Liver (tissue), 9 donors: ENCODE data around the gene SCN8A. TPM values are rescaled to one million over a fixed set of nuclear protein-coding genes. Genes with fewer than 3 reads are reported as not detected.

ENCODE experiments used
- DNase-seq: peaks from one replicate; pipeline ENCODE4 v3.0.0-alpha.2; 2017; ENCODE audit warnings: low spot score
- H3K27ac ChIP-seq, 2 donors: one replicate each; pipeline ENCODE4 v1.7.0; 2013; ENCODE audit warnings: inconsistent platforms in 2 of 2, low read length in 2 of 2, control low read depth in 1 of 2, low read depth in 1 of 2, mild to moderate bottlenecking in 1 of 2
- H3K27me3 ChIP-seq, 4 donors: one replicate each; pipeline versions ENCODE4 v1.6.1 to v1.7.0; 2013; ENCODE audit warnings: low read length in 3 of 4, inconsistent platforms in 1 of 4, mild to moderate bottlenecking in 1 of 4, moderate library complexity in 1 of 4; ENCODE audit not compliant: control insufficient read depth in 4 of 4, insufficient read depth in 4 of 4
- H3K36me3 ChIP-seq, 4 donors: one replicate each; pipeline versions ENCODE4 v1.6.1 to v1.7.0; 2013; ENCODE audit warnings: low read length in 3 of 4, mild to moderate bottlenecking in 3 of 4, low read depth in 1 of 4, moderate library complexity in 1 of 4; ENCODE audit not compliant: control insufficient read depth in 4 of 4, insufficient read depth in 3 of 4
- H3K4me1 ChIP-seq, 4 donors: one replicate each; pipeline versions ENCODE4 v1.6.1 to v1.7.0; 2013; ENCODE audit warnings: low read length in 3 of 4, mild to moderate bottlenecking in 3 of 4, moderate library complexity in 1 of 4; ENCODE audit not compliant: control insufficient read depth in 4 of 4, insufficient read depth in 4 of 4
- H3K4me3 ChIP-seq, 3 donors: one replicate each; pipeline versions ENCODE4 v1.6.1 to v1.7.0; 2013; ENCODE audit warnings: low read length in 3 of 3, control low read depth in 1 of 3, low read depth in 1 of 3, mild to moderate bottlenecking in 1 of 3
- H3K9ac ChIP-seq, 2 donors: one replicate each; pipeline ENCODE4 v1.7.0; 2013; ENCODE audit warnings: low read length in 2 of 2, mild to moderate bottlenecking in 2 of 2, moderate library complexity in 2 of 2, control low read depth in 1 of 2, low read depth in 1 of 2
- H3K9me3 ChIP-seq, 4 donors: one replicate each; pipeline versions ENCODE4 v1.6.1 to v1.7.0; 2013; ENCODE audit warnings: low read length in 3 of 4; ENCODE audit not compliant: control insufficient read depth in 4 of 4
- EGR1 ChIP-seq, 2 donors: IDR thresholded peaks; 2 replicates each; pipeline ENCODE4 v1.6.1; 2016 to 2018; ENCODE audit warnings: antibody characterized with exemption in 2 of 2, low read depth in 2 of 2
- FOXA1 ChIP-seq: IDR thresholded peaks from 2 replicates; pipeline ENCODE4 v1.6.1; 2016; ENCODE audit warnings: antibody characterized with exemption
- FOXA2 ChIP-seq: IDR thresholded peaks from 2 replicates; pipeline ENCODE4 v1.6.1; 2016; ENCODE audit warnings: antibody characterized with exemption
- HNF4A ChIP-seq, 2 donors: conservative IDR thresholded peaks; 2 replicates each; pipeline ENCODE4 v1.6.1; 2016; ENCODE audit warnings: antibody characterized with exemption in 2 of 2, mild to moderate bottlenecking in 2 of 2
- HNF4G ChIP-seq: IDR thresholded peaks from 2 replicates; pipeline ENCODE4 v1.6.1; 2016; ENCODE audit warnings: antibody characterized with exemption
- JUND ChIP-seq, 2 donors: IDR thresholded peaks; 2 replicates each; pipeline ENCODE4 v1.6.1; 2016; ENCODE audit warnings: antibody characterized with exemption in 2 of 2
- NR2F2 ChIP-seq: IDR thresholded peaks from 2 replicates; pipeline ENCODE4 v1.6.1; 2016; ENCODE audit warnings: antibody characterized with exemption
- RAD21 ChIP-seq, 2 donors: IDR thresholded peaks; 2 replicates each; pipeline ENCODE4 v1.6.1; 2016; ENCODE audit warnings: antibody characterized with exemption in 2 of 2, mild to moderate bottlenecking in 2 of 2
- REST ChIP-seq: IDR thresholded peaks from 2 replicates; pipeline ENCODE4 v1.6.1; 2016; ENCODE audit warnings: antibody characterized with exemption, mild to moderate bottlenecking
- RXRA ChIP-seq, 2 donors: IDR thresholded peaks; 2 replicates each; pipeline ENCODE4 v1.6.1; 2017 to 2018; ENCODE audit warnings: antibody characterized with exemption in 2 of 2, mild to moderate bottlenecking in 1 of 2
- SP1 ChIP-seq: IDR thresholded peaks from 2 replicates; pipeline ENCODE4 v1.6.1; 2018; ENCODE audit warnings: antibody characterized with exemption, mild to moderate bottlenecking
- TAF1 ChIP-seq: conservative IDR thresholded peaks from 2 replicates; pipeline ENCODE4 v1.6.1; 2016; ENCODE audit warnings: antibody characterized with exemption, mild to moderate bottlenecking
- YY1 ChIP-seq: IDR thresholded peaks from 2 replicates; pipeline ENCODE4 v1.6.1; 2016; ENCODE audit warnings: antibody characterized with exemption, mild to moderate bottlenecking
- WGBS: extraction: QIAGEN DNeasy Blood & Tissue Kit; methylation state at CpG from one replicate; pipeline ENCODE4 v1.1.7; 2013; 5-methylcytosine and 5-hydroxymethylcytosine counted together
- polyA plus RNA-seq, 2 donors: library from polyadenylated mRNA; stranded (reverse) in 1 of 2; unstranded in 1 of 2; fragments of 200-250 nt in 1 of 2; fragments of >200 nt in 1 of 2; fragmentation: Nextera tagmentation in 1 of 2; extraction: Ambion mirVana in 1 of 2; gene quantifications; one replicate each; pipeline versions ENCODE4 v1.2.1 to v1.2.3, GENCODE V29; 2013 to 2015
- total RNA-seq, 2 donors: library from RNA; depleted of rRNA; stranded (reverse); fragments of >200 nt; gene quantifications; one replicate each; pipeline ENCODE4 v1.2.3, GENCODE V29; 2014
- TF ChIP-seq, protein P1 (sequence below): fragments of 150-350 bp; IDR thresholded peaks from 2 replicates; pipeline ENCODE4 v1.5.1; 2017; ENCODE audit warnings: improper control_type of control experiment, low read depth, low read length; ENCODE audit not compliant: missing input control
- TF ChIP-seq, protein P2 (sequence below): IDR thresholded peaks from 2 replicates; pipeline ENCODE4 v1.6.1; 2016; ENCODE audit warnings: antibody characterized with exemption
- TF ChIP-seq, protein P3 (sequence below): IDR thresholded peaks from 2 replicates; pipeline ENCODE4 v1.6.1; 2016; ENCODE audit warnings: antibody characterized with exemption
- TF ChIP-seq, protein P4 (sequence below): IDR thresholded peaks from 2 replicates; pipeline ENCODE4 v1.6.1; 2016; ENCODE audit warnings: antibody characterized with exemption
- donor health status: healthy.
- donor health status: healthy.
- donor health status: healthy.
- donor health status: healthy.
- donor health status: healthy.

Gene SCN8A
- total and polyA plus RNA-seq, 4 donors = 0.84 to 12.7 (median 3.8) TPM

- peak overlapping the region; percentile 24 to 77 (median 31) for H3K4me3 ChIP-seq
- DNase-seq = no peak
- H3K9ac ChIP-seq = peak overlapping the region in 1 of 2 donors; percentile 1
- no peaks in the 10 kb centered on the region for H3K36me3 ChIP-seq
- no peak for TF ChIP-seq SP1
- no peak for TF ChIP-seq FOXA1
- TF ChIP-seq HNF4A (conservative IDR thresholded peaks at IDR 0.05) = peak in 1 of 2 donors; percentile 2
- TF ChIP-seq, protein P1, sequence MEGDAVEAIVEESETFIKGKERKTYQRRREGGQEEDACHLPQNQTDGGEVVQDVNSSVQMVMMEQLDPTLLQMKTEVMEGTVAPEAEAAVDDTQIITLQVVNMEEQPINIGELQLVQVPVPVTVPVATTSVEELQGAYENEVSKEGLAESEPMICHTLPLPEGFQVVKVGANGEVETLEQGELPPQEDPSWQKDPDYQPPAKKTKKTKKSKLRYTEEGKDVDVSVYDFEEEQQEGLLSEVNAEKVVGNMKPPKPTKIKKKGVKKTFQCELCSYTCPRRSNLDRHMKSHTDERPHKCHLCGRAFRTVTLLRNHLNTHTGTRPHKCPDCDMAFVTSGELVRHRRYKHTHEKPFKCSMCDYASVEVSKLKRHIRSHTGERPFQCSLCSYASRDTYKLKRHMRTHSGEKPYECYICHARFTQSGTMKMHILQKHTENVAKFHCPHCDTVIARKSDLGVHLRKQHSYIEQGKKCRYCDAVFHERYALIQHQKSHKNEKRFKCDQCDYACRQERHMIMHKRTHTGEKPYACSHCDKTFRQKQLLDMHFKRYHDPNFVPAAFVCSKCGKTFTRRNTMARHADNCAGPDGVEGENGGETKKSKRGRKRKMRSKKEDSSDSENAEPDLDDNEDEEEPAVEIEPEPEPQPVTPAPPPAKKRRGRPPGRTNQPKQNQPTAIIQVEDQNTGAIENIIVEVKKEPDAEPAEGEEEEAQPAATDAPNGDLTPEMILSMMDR = no peak
- TF ChIP-seq FOXA2 = peak; percentile 70
- no peak for TF ChIP-seq HNF4G
- TF ChIP-seq RXRA (IDR thresholded peaks at IDR 0.05) = peak; percentile 79 to 83
- TF ChIP-seq, protein P2, sequence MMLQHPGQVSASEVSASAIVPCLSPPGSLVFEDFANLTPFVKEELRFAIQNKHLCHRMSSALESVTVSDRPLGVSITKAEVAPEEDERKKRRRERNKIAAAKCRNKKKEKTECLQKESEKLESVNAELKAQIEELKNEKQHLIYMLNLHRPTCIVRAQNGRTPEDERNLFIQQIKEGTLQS = no peak
- no peak for TF ChIP-seq JUND (IDR thresholded peaks at IDR 0.05)
- no peak for TF ChIP-seq YY1
- TF ChIP-seq, protein P3, sequence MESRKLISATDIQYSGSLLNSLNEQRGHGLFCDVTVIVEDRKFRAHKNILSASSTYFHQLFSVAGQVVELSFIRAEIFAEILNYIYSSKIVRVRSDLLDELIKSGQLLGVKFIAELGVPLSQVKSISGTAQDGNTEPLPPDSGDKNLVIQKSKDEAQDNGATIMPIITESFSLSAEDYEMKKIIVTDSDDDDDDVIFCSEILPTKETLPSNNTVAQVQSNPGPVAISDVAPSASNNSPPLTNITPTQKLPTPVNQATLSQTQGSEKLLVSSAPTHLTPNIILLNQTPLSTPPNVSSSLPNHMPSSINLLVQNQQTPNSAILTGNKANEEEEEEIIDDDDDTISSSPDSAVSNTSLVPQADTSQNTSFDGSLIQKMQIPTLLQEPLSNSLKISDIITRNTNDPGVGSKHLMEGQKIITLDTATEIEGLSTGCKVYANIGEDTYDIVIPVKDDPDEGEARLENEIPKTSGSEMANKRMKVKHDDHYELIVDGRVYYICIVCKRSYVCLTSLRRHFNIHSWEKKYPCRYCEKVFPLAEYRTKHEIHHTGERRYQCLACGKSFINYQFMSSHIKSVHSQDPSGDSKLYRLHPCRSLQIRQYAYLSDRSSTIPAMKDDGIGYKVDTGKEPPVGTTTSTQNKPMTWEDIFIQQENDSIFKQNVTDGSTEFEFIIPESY = no peak
- peak; percentile 58 for TF ChIP-seq TAF1
- TF ChIP-seq, protein P4, sequence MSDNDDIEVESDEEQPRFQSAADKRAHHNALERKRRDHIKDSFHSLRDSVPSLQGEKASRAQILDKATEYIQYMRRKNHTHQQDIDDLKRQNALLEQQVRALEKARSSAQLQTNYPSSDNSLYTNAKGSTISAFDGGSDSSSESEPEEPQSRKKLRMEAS = no peak
- no peak for TF ChIP-seq RAD21 (IDR thresholded peaks at IDR 0.05)
- no peak for TF ChIP-seq EGR1 (IDR thresholded peaks at IDR 0.05; ENCODE audit: low read depth in 2 of 2)
- TF ChIP-seq REST = peak; percentile 68
- peaks cover 0 to 29% (median 22%) of the 10 kb centered on the region in 4 donors for H3K4me1 ChIP-seq
- peak overlapping the region; percentile 53 to 81 for H3K27ac ChIP-seq
- H3K9me3 ChIP-seq = no peaks in the 10 kb centered on the region
- H3K27me3 ChIP-seq = no peaks in the 10 kb centered on the region
Measured at GRCh38 chr12:51663390-51663789, 72.4 kb downstream of the SCN8A start.

- Histone ChIP-seq H3K27ac (no peak overlapping the region), H3K9me3 (no peaks in the 10 kb centered on the region), H3K27me3 (no peaks in the 10 kb centered on the region), H3K9ac (no peak overlapping the region), H3K36me3 (no peaks in the 10 kb centered on the region), H3K4me1 (peaks cover 0 to 35% (median 26%) of the 10 kb centered on the region in 4 donors), H3K4me3 (no peak overlapping the region)
- no peak for TF ChIP-seq HNF4G
- TF ChIP-seq REST = no peak
- TF ChIP-seq RXRA (IDR thresholded peaks at IDR 0.05) = no peak
- TF ChIP-seq, protein P2 = no peak
- TF ChIP-seq YY1 = no peak
- no peak for TF ChIP-seq EGR1 (IDR thresholded peaks at IDR 0.05; ENCODE audit: low read depth in 2 of 2)
- TF ChIP-seq, protein P4 = no peak
- no peak for TF ChIP-seq NR2F2
- WGBS = 85% methylated on average over 5 of the region's 5 CpGs
- no peak for DNase-seq
Measured at GRCh38 chr12:51666696-51667095, 75.7 kb downstream of the SCN8A start.
